Nephron progenitor cell (in vitro differentiated cells): Measurements from ENCODE around the gene CR1.
A peak's percentile ranks its signal among the peaks of the same experiment; 100 is the strongest.

Source experiments
- DNase-seq: peaks from one replicate; pipeline ENCODE4 v3.0.0; 2021
- H3K27ac Mint-ChIP-seq: 2 replicates; pipeline ENCODE4 v1.8.0; 2021; ENCODE audit warnings: mild to moderate bottlenecking, moderate library complexity, mixed read lengths
- H3K27me3 Mint-ChIP-seq: 2 replicates; pipeline ENCODE4 v1.8.0; 2021; ENCODE audit warnings: mild to moderate bottlenecking, low read depth, mixed read lengths; ENCODE audit not compliant: poor library complexity
- H3K36me3 Mint-ChIP-seq: 2 replicates; pipeline ENCODE4 v1.8.0; 2021; ENCODE audit warnings: low read depth, mixed read lengths
- H3K4me1 Mint-ChIP-seq: 2 replicates; pipeline ENCODE4 v1.8.0; 2021; ENCODE audit warnings: mixed read lengths
- H3K4me3 Mint-ChIP-seq: 2 replicates; pipeline ENCODE4 v1.8.0; 2021; ENCODE audit warnings: mild to moderate bottlenecking, moderate library complexity, mixed read lengths
- H3K9me3 Mint-ChIP-seq: 2 replicates; pipeline ENCODE4 v1.8.0; 2021; ENCODE audit warnings: mild to moderate bottlenecking, moderate library complexity, mixed read lengths
- CTCF ChIP-seq: fragments of 200-600 bp; sonication (generic); IDR thresholded peaks from 2 replicates; pipeline ENCODE4 v1.5.0; 2021; ENCODE audit warnings: antibody characterized with exemption

Gene CR1

GRCh38 chr1:207647671-207648333, 151.8 kb downstream of the CR1 start:
- Mint-ChIP-seq H3K4me1 (peaks cover 39% of the 10 kb centered on the region), H3K36me3 (no peaks in the 10 kb centered on the region), H3K27ac (no peak overlapping the region), H3K27me3 (peaks cover 3% of the 10 kb centered on the region), H3K4me3 (no peak overlapping the region), H3K9me3 (no peaks in the 10 kb centered on the region)
- no peak for TF ChIP-seq CTCF
- DNase-seq: no peak

GRCh38 chr1:207648334-207649209, 152.6 kb downstream of the CR1 start:
- no peak for TF ChIP-seq CTCF
- Mint-ChIP-seq H3K27ac (peak overlapping the region; percentile 2), H3K4me3 (no peak overlapping the region), H3K36me3 (no peaks in the 10 kb centered on the region), H3K4me1 (peaks cover 39% of the 10 kb centered on the region), H3K9me3 (no peaks in the 10 kb centered on the region), H3K27me3 (peaks cover 3% of the 10 kb centered on the region)
- no peak for DNase-seq

GRCh38 chr1:207649210-207649753, 153.3 kb downstream of the CR1 start:
- no peak for DNase-seq
- Mint-ChIP-seq H3K4me3 (no peak overlapping the region), H3K4me1 (peaks cover 39% of the 10 kb centered on the region), H3K27ac (peak overlapping the region; percentile 2), H3K9me3 (no peaks in the 10 kb centered on the region), H3K27me3 (peaks cover 3% of the 10 kb centered on the region), H3K36me3 (no peaks in the 10 kb centered on the region)
- no peak for TF ChIP-seq CTCF

GRCh38 chr1:207649865-207650580, 154.1 kb downstream of the CR1 start:
- Mint-ChIP-seq H3K36me3 (no peaks in the 10 kb centered on the region), H3K4me3 (no peak overlapping the region), H3K9me3 (no peaks in the 10 kb centered on the region), H3K27ac (no peak overlapping the region), H3K27me3 (peaks cover 3% of the 10 kb centered on the region), H3K4me1 (peaks cover 39% of the 10 kb centered on the region)
- no peak for DNase-seq
- no peak for TF ChIP-seq CTCF

- Mint-ChIP-seq H3K27ac (no peak overlapping the region), H3K27me3 (peaks cover 3% of the 10 kb centered on the region), H3K9me3 (no peaks in the 10 kb centered on the region), H3K36me3 (no peaks in the 10 kb centered on the region), H3K4me1 (peaks cover 39% of the 10 kb centered on the region), H3K4me3 (no peak overlapping the region)
- TF ChIP-seq CTCF: no peak
- no peak for DNase-seq
Observed at GRCh38 chr1:207651583-207651982, 155.6 kb downstream of the CR1 start.
